CD14-positive monocyte (primary cell): Measurements from ENCODE around the gene RPS23. TPM values are rescaled to one million over a fixed set of nuclear protein-coding genes. Genes with fewer than 3 reads are reported as not detected.

Source experiments
- DNase-seq, 3 donors: peaks; one replicate each; pipeline ENCODE4 v3.0.0-alpha.2; 2011 to 2022
- H2AFZ ChIP-seq: 2 replicates; pipeline ENCODE4 v1.6.0; 2012; ENCODE audit warnings: mild to moderate bottlenecking, low read depth, low read length, inconsistent platforms; ENCODE audit not compliant: insufficient read depth, poor library complexity, severe bottlenecking
- H3K27ac ChIP-seq, 2 donors: 1 replicate in 1 of 2; 2 replicates in 1 of 2; pipeline ENCODE4 v1.5.1; 2012 to 2013; ENCODE audit warnings: low read length in 2 of 2, control low read depth in 1 of 2, inconsistent platforms in 1 of 2, low read depth in 1 of 2, mild to moderate bottlenecking in 1 of 2
- H3K27me3 ChIP-seq, 2 donors: one replicate each; pipeline versions ENCODE4 v1.6.0 to v1.6.1; 2011 to 2013; ENCODE audit warnings: low read length in 2 of 2; ENCODE audit not compliant: control insufficient read depth in 2 of 2, insufficient read depth in 2 of 2
- H3K36me3 ChIP-seq, 2 donors: replicated peaks in 1 of 2; 1 replicate in 1 of 2; 2 replicates in 1 of 2; pipeline versions ENCODE4 v1.5.1 to v1.6.1; 2012 to 2013; ENCODE audit warnings: low read length in 2 of 2, control low read depth in 1 of 2, inconsistent platforms in 1 of 2, mild to moderate bottlenecking in 1 of 2; ENCODE audit not compliant: insufficient read depth in 2 of 2, control insufficient read depth in 1 of 2
- H3K4me1 ChIP-seq, 2 donors: 1 replicate in 1 of 2; 2 replicates in 1 of 2; pipeline versions ENCODE4 v1.5.1 to v1.6.1; 2012 to 2013; ENCODE audit warnings: low read length in 2 of 2, control low read depth in 1 of 2, inconsistent platforms in 1 of 2, mild to moderate bottlenecking in 1 of 2, moderate library complexity in 1 of 2; ENCODE audit not compliant: insufficient read depth in 2 of 2, control insufficient read depth in 1 of 2
- H3K4me2 ChIP-seq: replicated peaks from 2 replicates; pipeline ENCODE3; 2012; ENCODE audit warnings: low read length, moderate library complexity, mild to moderate bottlenecking; ENCODE audit not compliant: poor library complexity, severe bottlenecking; ENCODE audit errors: extremely low read depth
- H3K4me3 ChIP-seq, 3 experiments: fragments of 200-600 bp in 1 of 3; sonication (generic) in 1 of 3; replicated peaks in 1 of 3; 1 replicate in 2 of 3; 2 replicates in 1 of 3; pipeline ENCODE4 v1.5.1; 2011 to 2013; ENCODE audit warnings: low read length in 3 of 3, mild to moderate bottlenecking in 3 of 3, control low read depth in 2 of 3, low read depth in 2 of 3, inconsistent platforms in 1 of 3, moderate library complexity in 1 of 3
- H3K79me2 ChIP-seq: 2 replicates; pipeline ENCODE4 v1.6.0; 2012; ENCODE audit warnings: mild to moderate bottlenecking, control low read depth, inconsistent platforms, low read length, moderate library complexity; ENCODE audit not compliant: insufficient read depth
- H3K9ac ChIP-seq: 2 replicates; pipeline ENCODE4 v1.6.0; 2017; ENCODE audit warnings: low read length, mild to moderate bottlenecking; ENCODE audit not compliant: insufficient read depth, poor library complexity, severe bottlenecking
- H3K9me3 ChIP-seq, 2 donors: replicated peaks in 1 of 2; 1 replicate in 1 of 2; 2 replicates in 1 of 2; pipeline versions ENCODE4 v1.5.1 to v1.6.1; 2012 to 2013; ENCODE audit warnings: low read length in 2 of 2, control low read depth in 1 of 2; ENCODE audit not compliant: control insufficient read depth in 1 of 2, insufficient read depth in 1 of 2
- H4K20me1 ChIP-seq: 2 replicates; pipeline ENCODE4 v1.6.0; 2012; ENCODE audit warnings: mild to moderate bottlenecking, low read length, control low read depth, moderate library complexity; ENCODE audit not compliant: insufficient read depth
- H3K27ac Mint-ChIP-seq, 7 donors: one replicate each; pipeline ENCODE4 v1.8.0; 2020; ENCODE audit warnings: mild to moderate bottlenecking in 7 of 7, mixed read lengths in 7 of 7, moderate library complexity in 6 of 7, inconsistent platforms in 2 of 7
- H3K27me3 Mint-ChIP-seq, 3 donors: one replicate each; pipeline ENCODE4 v1.8.0; 2021 to 2022; ENCODE audit warnings: low read depth in 3 of 3, mild to moderate bottlenecking in 3 of 3, mixed read lengths in 3 of 3, moderate library complexity in 3 of 3, inconsistent platforms in 1 of 3
- H3K36me3 Mint-ChIP-seq, 2 donors: one replicate each; pipeline ENCODE4 v1.8.0; 2020; ENCODE audit warnings: mixed read lengths in 2 of 2, inconsistent platforms in 1 of 2, mild to moderate bottlenecking in 1 of 2
- H3K4me1 Mint-ChIP-seq: one replicate; pipeline ENCODE4 v1.8.0; 2020; ENCODE audit warnings: mild to moderate bottlenecking, mixed read lengths
- H3K4me3 Mint-ChIP-seq, 2 donors: one replicate each; pipeline ENCODE4 v1.8.0; 2020; ENCODE audit warnings: mild to moderate bottlenecking in 2 of 2, mixed read lengths in 2 of 2, moderate library complexity in 1 of 2
- H3K9me3 Mint-ChIP-seq, 7 donors: one replicate each; pipeline ENCODE4 v1.8.0; 2020 to 2022; ENCODE audit warnings: mixed read lengths in 7 of 7, mild to moderate bottlenecking in 6 of 7, moderate library complexity in 6 of 7, inconsistent platforms in 2 of 7
- CTCF ChIP-seq: fragments of 200-600 bp; IDR thresholded peaks from one replicate; pipeline ENCODE4 v1.8.0; 2022; ENCODE audit warnings: antibody characterized with exemption, mild to moderate bottlenecking
- WGBS: methylation state at CpG from one replicate; pipeline ENCODE4 v1.1.5; 2013; ENCODE audit warnings: missing lambda C conversion rate; ENCODE audit not compliant: insufficient coverage; 5-methylcytosine and 5-hydroxymethylcytosine counted together
- intact Hi-C, 2 donors: fragments of 100-400 bp; cut with micrococcal nuclease; formaldehyde crosslinking; loops; one replicate each; pipeline versions ENCODE4 v1.15.0 to v1.15.1; 2023
- polyA plus RNA-seq, 3 donors: library from polyadenylated mRNA; depleted of rRNA in 1 of 3; unstranded in 2 of 3; stranded (reverse) in 1 of 3; fragments of 300-500 nt in 2 of 3; fragments of >200 nt in 1 of 3; fragmentation: Illumina TruSeq in 2 of 3; gene quantifications; 1 replicate in 2 of 3; 2 replicates in 1 of 3; pipeline ENCODE4 v1.2.3, GENCODE V29; 2012 to 2021

The RPS23 gene
- polyA plus RNA-seq, 3 donors = 1,200 to 3,765 (median 1,267) TPM

- intact Hi-C loops = no loop called here
- peaks cover 0 to 2% (median 0%) of the 10 kb centered on the region in 3 donors for H3K27me3 Mint-ChIP-seq
- no peaks in the 10 kb centered on the region for H4K20me1 ChIP-seq
- H3K9me3 ChIP-seq = no peaks in the 10 kb centered on the region
- H3K79me2 ChIP-seq = no peaks in the 10 kb centered on the region
- H3K4me3 ChIP-seq = no peak overlapping the region
- no peak overlapping the region for H3K27ac ChIP-seq
- no peaks in the 10 kb centered on the region for H3K36me3 ChIP-seq
- no peak overlapping the region for H2AFZ ChIP-seq
- no peaks in the 10 kb centered on the region for H3K4me1 Mint-ChIP-seq
- H3K27ac Mint-ChIP-seq = no peak overlapping the region
- no peak overlapping the region for H3K4me2 ChIP-seq
- no peak for TF ChIP-seq CTCF
- H3K4me1 ChIP-seq = no peaks in the 10 kb centered on the region
- no peak overlapping the region for H3K9ac ChIP-seq
- no peak overlapping the region for H3K4me3 Mint-ChIP-seq
- WGBS = 83% methylated on average over 1 of the region's 4 CpGs
- DNase-seq = no peak
- H3K36me3 Mint-ChIP-seq = peaks cover 0 to 8% of the 10 kb centered on the region in 2 donors
- peaks cover 0 to 3% (median 0%) of the 10 kb centered on the region in 7 donors for H3K9me3 Mint-ChIP-seq
- no peaks in the 10 kb centered on the region for H3K27me3 ChIP-seq
These were observed 31.0 kb upstream of the RPS23 start for GRCh38 chr5:82309091-82309531.

- peaks cover 0 to 2% (median 0%) of the 10 kb centered on the region in 3 donors for H3K27me3 Mint-ChIP-seq
- Histone ChIP-seq H3K4me3 (no peak overlapping the region), H3K4me2 (no peak overlapping the region), H3K4me1 (no peaks in the 10 kb centered on the region), H3K79me2 (no peaks in the 10 kb centered on the region), H3K9me3 (no peaks in the 10 kb centered on the region), H3K36me3 (no peaks in the 10 kb centered on the region), H3K27me3 (no peaks in the 10 kb centered on the region), H3K9ac (no peak overlapping the region), H3K27ac (no peak overlapping the region), H2AFZ (no peak overlapping the region), H4K20me1 (no peaks in the 10 kb centered on the region)
- no peak overlapping the region for H3K4me3 Mint-ChIP-seq
- intact Hi-C loops = no loop called here
- H3K9me3 Mint-ChIP-seq = peaks cover 0 to 3% (median 0%) of the 10 kb centered on the region in 7 donors
- no CpG with 5 or more reads among the region's 1 CpG for WGBS
- H3K27ac Mint-ChIP-seq = no peak overlapping the region
- DNase-seq = no peak
- no peak for TF ChIP-seq CTCF
- H3K4me1 Mint-ChIP-seq = no peaks in the 10 kb centered on the region
- H3K36me3 Mint-ChIP-seq = peaks cover 0 to 8% of the 10 kb centered on the region in 2 donors
These were observed 30.3 kb upstream of the RPS23 start for GRCh38 chr5:82308416-82308815.
